ENCODE measurements around the gene KCP.

The KCP gene

GRCh38 chr7:128869138-128869943, 41.2 kb downstream of the KCP start:
- Histone ChIP-seq H3K9ac (ENCODE audit: low read depth, low read length) (peak overlapping the region; percentile 41; the same call in 1 of the 2 replicates), H3K36me3 (ENCODE audit: insufficient read depth, low read depth, low read length) (peaks cover 11% of the 10 kb centered on the region; the same call in 1 of the 2 replicates)

DNA sequence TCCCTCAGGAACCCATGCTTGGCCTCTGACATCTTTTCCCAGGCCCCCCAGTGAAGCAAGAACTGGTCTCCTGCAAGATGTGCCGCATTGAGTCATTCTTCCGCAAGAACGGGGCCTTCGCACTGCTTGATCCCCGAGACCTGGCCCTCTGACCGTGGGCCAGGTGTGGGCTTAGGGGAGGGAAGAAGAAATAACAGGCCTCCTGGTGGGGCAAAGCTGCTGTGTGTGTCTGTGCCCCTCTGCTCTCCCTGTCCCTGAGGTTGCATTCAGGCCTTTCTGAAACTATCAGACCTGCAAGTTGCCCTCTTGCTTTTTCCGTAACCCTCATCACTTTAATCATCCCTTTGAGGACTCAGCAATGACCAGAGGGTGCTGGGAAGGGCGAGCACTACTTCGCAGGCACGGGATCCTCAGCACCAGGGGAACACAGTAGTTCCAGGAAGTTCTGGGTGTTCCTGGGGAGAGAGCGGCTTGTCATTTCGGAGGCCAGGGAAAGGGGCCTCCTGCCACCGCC, 41.8 kb downstream of the KCP start:
- no peaks in the 10 kb centered on the region for H3K9me3 ChIP-seq (ENCODE audit: insufficient read depth, low read depth, low read length)
- peak overlapping the region; percentile 66 for H3K4me3 ChIP-seq (ENCODE audit: low read length)
- H3K36me3 ChIP-seq (ENCODE audit: insufficient read depth, low read depth, low read length) = peaks cover 11% of the 10 kb centered on the region; the same call in 1 of the 2 replicates
- no peak overlapping the region for H3K9ac ChIP-seq (ENCODE audit: low read depth, low read length)
- peaks cover 56% of the 10 kb centered on the region for H3K27me3 ChIP-seq (ENCODE audit: insufficient read depth, low read length)
- no peak overlapping the region for H3K27ac ChIP-seq (ENCODE audit: low read length)
- H3K4me1 ChIP-seq (ENCODE audit: insufficient read depth, low read length) = peaks cover 2% of the 10 kb centered on the region; the same call in 1 of the 2 replicates

More at GRCh38 chr7:128869138-128869943, 41.2 kb downstream of the KCP start:
- H3K9me3 ChIP-seq (ENCODE audit: insufficient read depth, low read depth, low read length) = no peaks in the 10 kb centered on the region
- H3K4me1 ChIP-seq (ENCODE audit: insufficient read depth, low read length) = no peaks in the 10 kb centered on the region
- peaks cover 56% of the 10 kb centered on the region for H3K27me3 ChIP-seq (ENCODE audit: insufficient read depth, low read length)
- no peak overlapping the region for H3K27ac ChIP-seq (ENCODE audit: low read length)
- peak overlapping the region; percentile 66 for H3K4me3 ChIP-seq (ENCODE audit: low read length)

DNA sequence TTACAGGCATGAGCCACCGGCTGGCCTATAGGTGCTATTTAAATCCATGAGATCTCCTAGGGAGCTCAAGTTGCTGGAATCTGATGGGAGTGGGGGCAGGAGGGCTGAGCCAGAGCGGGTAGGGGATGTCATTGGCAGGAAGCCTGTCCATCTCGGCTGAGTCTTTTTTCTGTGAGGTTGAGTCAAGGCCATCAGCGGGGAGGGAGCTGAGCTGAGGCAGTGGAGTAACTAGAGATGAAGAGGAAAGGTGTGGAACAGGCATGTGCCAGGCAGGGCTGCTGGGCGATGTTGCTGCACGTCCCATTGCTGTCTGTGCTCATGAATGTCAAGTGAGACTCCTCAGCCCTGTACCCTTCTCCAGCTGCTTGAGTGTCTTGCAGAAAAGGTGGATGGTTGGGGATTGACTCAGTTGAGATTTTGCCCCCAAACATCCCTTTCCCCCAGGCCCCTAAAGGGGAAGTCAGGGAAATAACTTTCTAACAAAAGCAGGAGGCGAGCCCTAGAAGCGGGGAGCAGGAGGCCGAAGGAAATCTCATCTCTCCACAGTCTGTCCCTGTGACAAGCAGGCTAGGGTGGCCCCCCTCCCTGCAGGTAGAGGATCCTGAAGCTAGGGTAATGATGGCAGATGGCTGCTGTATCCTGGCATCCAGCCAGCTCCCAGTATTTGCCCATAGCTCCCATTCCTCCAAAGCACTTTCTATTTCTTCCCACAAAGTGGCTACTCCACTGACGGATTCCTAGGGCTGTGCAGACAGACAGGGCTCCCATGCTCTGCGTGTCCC, 42.5 kb downstream of the KCP start:
- H3K27ac ChIP-seq (ENCODE audit: low read length) = no peak overlapping the region

DNA sequence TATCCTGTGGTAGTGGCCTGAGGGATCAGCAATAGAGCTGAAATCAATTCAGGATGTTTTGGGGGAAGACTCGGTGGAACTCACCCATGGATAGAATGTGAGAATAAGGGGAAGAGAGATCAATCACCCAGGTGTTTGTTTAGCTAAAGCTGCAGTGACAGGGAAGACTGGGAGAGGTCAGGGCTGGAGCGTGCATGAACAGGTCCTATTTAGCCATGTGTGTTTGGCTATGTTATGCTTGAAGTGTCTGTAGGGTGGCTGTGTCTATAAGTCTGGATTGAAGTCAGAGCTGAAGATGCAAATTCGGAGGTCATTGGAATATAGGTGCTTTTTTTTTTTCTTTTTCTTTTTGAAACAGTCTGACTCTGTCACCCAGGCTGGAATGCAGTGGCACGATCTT, 43.3 kb downstream of the KCP start:
- Histone ChIP-seq H3K9ac (ENCODE audit: low read depth, low read length) (no peak overlapping the region), H3K4me3 (ENCODE audit: low read length) (no peak overlapping the region), H3K27me3 (ENCODE audit: insufficient read depth, low read length) (peaks cover 55% of the 10 kb centered on the region), H3K4me1 (ENCODE audit: insufficient read depth, low read length) (peaks cover 7% of the 10 kb centered on the region; the same call in 1 of the 2 replicates), H3K27ac (ENCODE audit: low read length) (no peak overlapping the region), H3K9me3 (ENCODE audit: insufficient read depth, low read depth, low read length) (no peaks in the 10 kb centered on the region), H3K36me3 (ENCODE audit: insufficient read depth, low read depth, low read length) (peaks cover 11% of the 10 kb centered on the region; the same call in 1 of the 2 replicates)

More for the DNA sequence above, 42.5 kb downstream of the KCP start:
- H3K9ac ChIP-seq (ENCODE audit: low read depth, low read length) = no peak overlapping the region
- no peak overlapping the region; the same call in 1 of the 2 replicates for H3K4me3 ChIP-seq (ENCODE audit: low read length)
- H3K36me3 ChIP-seq (ENCODE audit: insufficient read depth, low read depth, low read length) = peaks cover 11% of the 10 kb centered on the region; the same call in 1 of the 2 replicates
- H3K9me3 ChIP-seq (ENCODE audit: insufficient read depth, low read depth, low read length) = no peaks in the 10 kb centered on the region
- H3K27me3 ChIP-seq (ENCODE audit: insufficient read depth, low read length) = peaks cover 56% of the 10 kb centered on the region
- peaks cover 7% of the 10 kb centered on the region; the same call in 1 of the 2 replicates for H3K4me1 ChIP-seq (ENCODE audit: insufficient read depth, low read length)

DNA sequence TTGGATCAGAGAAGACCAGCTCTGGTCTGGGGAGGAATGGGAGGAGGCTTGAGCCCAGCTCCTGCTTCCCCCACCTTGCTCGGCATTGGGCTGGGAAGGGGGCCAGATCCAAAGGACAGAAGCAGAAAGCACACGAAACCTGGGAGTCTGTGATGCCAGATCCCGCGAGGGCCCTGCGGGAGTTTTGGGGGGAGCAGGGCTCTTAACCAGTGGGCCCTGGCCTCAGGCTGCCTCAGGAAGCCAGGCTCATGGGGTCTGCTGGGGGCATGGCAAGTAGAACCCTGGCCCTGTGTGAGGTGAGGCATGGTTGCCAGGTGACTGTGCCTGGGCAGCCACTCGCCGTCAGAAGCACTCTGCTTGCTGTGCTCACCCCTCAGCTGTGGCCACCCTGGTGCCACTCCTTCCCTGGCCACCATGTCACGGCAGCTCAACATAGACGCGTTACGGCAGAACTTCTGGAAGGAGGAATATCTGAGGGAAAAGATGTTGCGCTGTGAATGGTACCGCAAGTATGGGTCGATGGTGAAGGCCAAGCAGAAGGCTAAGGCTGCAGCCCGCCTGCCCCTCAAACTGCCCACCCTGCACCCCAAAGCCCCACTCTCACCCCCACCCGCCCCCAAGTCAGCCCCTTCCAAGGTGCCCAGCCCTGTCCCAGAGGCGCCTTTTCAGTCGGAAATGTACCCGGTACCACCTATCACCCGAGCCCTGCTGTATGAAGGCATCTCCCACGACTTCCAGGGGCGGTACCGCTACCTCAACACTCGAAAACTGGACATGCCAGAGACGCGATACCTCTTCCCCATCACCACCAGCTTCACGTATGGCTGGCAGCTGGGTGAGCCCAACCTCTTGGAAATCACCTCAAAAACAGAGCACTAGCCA, 44.3 kb downstream of the KCP start:
- H3K9me3 ChIP-seq (ENCODE audit: insufficient read depth, low read depth, low read length) = no peaks in the 10 kb centered on the region
- no peak overlapping the region for H3K9ac ChIP-seq (ENCODE audit: low read depth, low read length)
- H3K4me1 ChIP-seq (ENCODE audit: insufficient read depth, low read length) = peaks cover 10% of the 10 kb centered on the region
- no peak overlapping the region for H3K4me3 ChIP-seq (ENCODE audit: low read length)
- peaks cover 11% of the 10 kb centered on the region; the same call in 1 of the 2 replicates for H3K36me3 ChIP-seq (ENCODE audit: insufficient read depth, low read depth, low read length)
- no peak overlapping the region for H3K27ac ChIP-seq (ENCODE audit: low read length)
- peaks cover 44% of the 10 kb centered on the region for H3K27me3 ChIP-seq (ENCODE audit: insufficient read depth, low read length)

DNA sequence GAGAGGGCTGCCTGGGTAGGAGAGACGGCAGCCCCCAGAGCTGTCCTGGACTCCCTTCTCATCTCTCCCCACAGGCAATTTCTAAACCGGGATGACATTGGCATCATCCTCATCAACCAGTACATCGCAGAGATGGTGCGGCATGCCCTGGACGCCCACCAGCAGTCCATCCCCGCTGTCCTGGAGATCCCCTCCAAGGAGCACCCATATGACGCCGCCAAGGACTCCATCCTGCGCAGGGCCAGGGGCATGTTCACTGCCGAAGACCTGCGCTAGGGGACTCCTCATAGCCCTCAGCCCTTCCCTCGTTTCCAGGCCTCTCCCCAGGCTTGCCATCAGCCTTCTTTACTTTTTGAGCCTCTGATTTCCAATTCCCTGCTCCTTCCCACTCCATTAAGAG, 45.2 kb downstream of the KCP start:
- Histone ChIP-seq H3K36me3 (ENCODE audit: insufficient read depth, low read depth, low read length) (peaks cover 11% of the 10 kb centered on the region; the same call in 1 of the 2 replicates), H3K4me1 (ENCODE audit: insufficient read depth, low read length) (peaks cover 10% of the 10 kb centered on the region), H3K27me3 (ENCODE audit: insufficient read depth, low read length) (peaks cover 35% of the 10 kb centered on the region), H3K9ac (ENCODE audit: low read depth, low read length) (no peak overlapping the region), H3K4me3 (ENCODE audit: low read length) (no peak overlapping the region), H3K27ac (ENCODE audit: low read length) (no peak overlapping the region), H3K9me3 (ENCODE audit: insufficient read depth, low read depth, low read length) (no peaks in the 10 kb centered on the region)

- peaks cover 10% of the 10 kb centered on the region for H3K4me1 ChIP-seq (ENCODE audit: insufficient read depth, low read length)
- H3K27ac ChIP-seq (ENCODE audit: low read length) = no peak overlapping the region
- peak overlapping the region; percentile 83 for H3K9ac ChIP-seq (ENCODE audit: low read depth, low read length)
- peak overlapping the region; percentile 93 for H3K4me3 ChIP-seq (ENCODE audit: low read length)
- peaks cover 17% of the 10 kb centered on the region for H3K27me3 ChIP-seq (ENCODE audit: insufficient read depth, low read length)
- peaks cover 11% of the 10 kb centered on the region; the same call in 1 of the 2 replicates for H3K36me3 ChIP-seq (ENCODE audit: insufficient read depth, low read depth, low read length)
- H3K9me3 ChIP-seq (ENCODE audit: insufficient read depth, low read depth, low read length) = no peaks in the 10 kb centered on the region
Observed at GRCh38 chr7:128863433-128863989, 47.0 kb downstream of the KCP start.

DNA sequence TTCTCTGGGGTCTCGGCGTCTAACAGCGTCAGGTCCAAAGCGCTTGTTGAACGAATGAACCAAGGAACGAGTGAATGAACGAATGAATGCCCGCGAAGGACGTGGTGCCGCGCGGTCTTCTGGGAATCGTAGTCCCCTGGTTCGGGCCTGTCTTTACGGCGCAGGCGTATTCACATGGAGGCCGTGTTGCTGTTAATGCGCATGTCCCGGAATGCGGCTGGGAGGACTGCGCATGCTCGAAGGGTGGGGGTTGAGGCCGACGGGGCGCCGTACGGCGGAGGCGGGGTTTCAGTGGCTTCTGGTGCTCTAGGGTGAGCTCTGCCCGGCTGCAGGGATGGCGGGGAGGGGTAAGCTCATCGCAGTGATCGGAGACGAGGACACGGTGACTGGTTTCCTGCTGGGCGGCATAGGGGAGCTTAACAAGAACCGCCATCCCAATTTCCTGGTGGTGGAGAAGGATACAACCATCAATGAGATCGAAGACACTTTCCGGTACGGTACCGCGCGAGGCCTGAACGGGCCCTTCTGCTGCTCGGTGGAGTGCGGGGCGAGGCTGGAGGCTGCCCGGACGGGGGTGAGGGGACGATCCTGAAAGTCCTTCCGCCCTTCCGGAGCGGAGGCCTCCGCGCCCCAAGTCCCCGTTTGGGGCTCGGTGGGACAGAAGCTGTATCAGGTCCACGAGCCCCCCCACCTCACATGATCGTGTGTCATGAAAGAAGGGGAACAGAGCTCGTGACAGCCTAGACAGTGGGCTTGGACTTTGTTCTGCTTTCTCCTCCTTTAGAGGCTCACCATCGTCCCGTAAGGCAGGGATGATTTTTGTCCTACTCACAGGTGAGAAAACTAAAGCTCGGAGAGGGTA, 47.7 kb downstream of the KCP start, which contains the start of gene ATP6V1F:
Gene ATP6V1F (plus strand): TSS at position 286 of the 862 bp plus-strand sequence. CDS start 49 bp downstream, at position 335.
- peak within 1 kb of the TSS; percentile 93 for H3K4me3 ChIP-seq (ENCODE audit: low read length)
- H3K27ac ChIP-seq (ENCODE audit: low read length) = no peak within 1 kb of the TSS
- peaks cover 11% of the 10 kb centered on the region; the same call in 1 of the 2 replicates for H3K36me3 ChIP-seq (ENCODE audit: insufficient read depth, low read depth, low read length)
- H3K9ac ChIP-seq (ENCODE audit: low read depth, low read length) = peak within 1 kb of the TSS; percentile 83
- no peaks in the 10 kb centered on the region for H3K9me3 ChIP-seq (ENCODE audit: insufficient read depth, low read depth, low read length)
- H3K27me3 ChIP-seq (ENCODE audit: insufficient read depth, low read length) = peaks cover 10% of the 10 kb centered on the region
- H3K4me1 ChIP-seq (ENCODE audit: insufficient read depth, low read length) = peaks cover 10% of the 10 kb centered on the region

- Histone ChIP-seq H3K4me1 (ENCODE audit: insufficient read depth, low read length) (peaks cover 10% of the 10 kb centered on the region), H3K27me3 (ENCODE audit: insufficient read depth, low read length) (peaks cover 3% of the 10 kb centered on the region), H3K4me3 (ENCODE audit: low read length) (peak overlapping the region; percentile 93), H3K9ac (ENCODE audit: low read depth, low read length) (peak overlapping the region; percentile 54; the same call in 1 of the 2 replicates), H3K9me3 (ENCODE audit: insufficient read depth, low read depth, low read length) (no peaks in the 10 kb centered on the region), H3K27ac (ENCODE audit: low read length) (no peak overlapping the region), H3K36me3 (ENCODE audit: insufficient read depth, low read depth, low read length) (peaks cover 11% of the 10 kb centered on the region; the same call in 1 of the 2 replicates)
Observed at GRCh38 chr7:128861957-128862570, 48.4 kb downstream of the KCP start.

Measured in iPS-20b (cell line).